Endometrium (tissue), 2 donors: ENCODE results near the gene RPN1.

Experiments used
- FAIRE-seq: peaks from 2 replicates; lab custom pipeline; 2012; peaks lifted over from hg19 to GRCh38; lab: Jason Lieb, UNC
- donor health status: control.
- donor health status: control.

Gene RPN1

DNA sequence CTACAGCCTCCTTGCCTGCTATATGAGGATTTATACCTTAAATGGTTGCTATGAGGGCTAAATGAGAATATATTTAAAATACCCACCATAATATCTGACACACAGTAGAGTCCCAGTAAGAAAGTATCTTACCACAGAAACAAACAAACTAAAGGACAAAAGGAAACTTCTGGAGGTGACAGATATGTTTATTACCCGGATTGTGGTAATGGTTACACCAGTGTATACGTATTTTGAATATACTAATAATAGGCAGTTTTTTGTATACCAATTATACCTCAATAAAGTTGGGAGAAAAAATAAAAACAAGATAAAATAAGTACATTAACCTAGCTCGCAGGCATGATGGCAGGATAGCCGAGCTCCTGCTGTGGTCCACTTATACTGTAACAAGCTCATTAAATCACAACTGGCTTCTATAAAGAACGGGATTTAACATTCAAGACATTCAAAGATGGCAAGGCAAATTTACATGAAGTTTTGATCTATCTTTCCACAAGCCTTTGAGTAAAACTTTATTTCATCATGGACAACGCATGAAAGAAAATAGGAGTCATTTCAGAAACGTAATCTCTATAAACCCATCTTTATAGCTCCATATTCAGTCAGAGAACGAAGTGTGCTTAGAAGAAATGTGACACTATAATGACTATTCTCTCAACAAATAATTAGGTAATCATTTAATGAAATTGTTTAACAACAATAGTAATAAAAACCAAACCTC is 1.5 kb downstream of the RPN1 start:
- no peak for FAIRE-seq

DNA sequence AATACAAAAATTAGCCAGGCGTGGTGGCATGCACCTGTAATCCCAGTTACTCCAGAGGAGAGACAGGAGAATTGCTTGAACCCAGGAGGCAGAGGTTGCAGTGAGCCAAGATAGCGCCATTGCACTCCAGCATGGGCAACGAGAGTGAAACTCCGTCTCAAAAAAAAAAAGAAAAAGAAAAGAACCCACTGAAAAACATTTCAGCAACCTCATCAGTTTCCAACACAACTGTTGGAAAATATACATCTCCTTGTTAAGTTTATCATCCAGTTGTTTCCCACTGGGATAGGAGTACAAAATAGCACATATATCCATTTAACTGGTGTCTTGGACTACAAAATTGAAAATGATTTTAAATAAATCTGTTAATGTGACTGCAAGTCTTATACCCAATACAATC is 2.2 kb downstream of the RPN1 start:
- FAIRE-seq: no peak

DNA sequence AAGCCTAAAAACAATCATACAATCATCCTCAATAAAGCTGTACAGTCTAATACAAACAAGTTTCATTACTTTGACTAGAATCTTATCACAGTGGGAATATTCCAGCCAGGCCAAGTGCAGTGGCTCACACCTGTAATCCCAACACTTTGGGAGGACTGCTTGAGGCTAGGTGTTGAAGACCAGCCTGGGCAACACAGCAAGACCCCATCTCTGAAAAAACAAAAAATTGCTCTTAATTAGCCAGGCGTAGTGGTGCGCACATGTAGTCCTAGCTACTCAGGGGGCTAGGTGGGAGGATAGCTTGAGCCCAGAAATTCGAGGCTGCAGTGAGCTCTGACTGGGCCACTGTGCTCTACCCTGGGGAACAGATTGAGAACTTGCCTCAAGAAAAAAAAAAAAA is 3.3 kb downstream of the RPN1 start:
- no peak for FAIRE-seq

DNA sequence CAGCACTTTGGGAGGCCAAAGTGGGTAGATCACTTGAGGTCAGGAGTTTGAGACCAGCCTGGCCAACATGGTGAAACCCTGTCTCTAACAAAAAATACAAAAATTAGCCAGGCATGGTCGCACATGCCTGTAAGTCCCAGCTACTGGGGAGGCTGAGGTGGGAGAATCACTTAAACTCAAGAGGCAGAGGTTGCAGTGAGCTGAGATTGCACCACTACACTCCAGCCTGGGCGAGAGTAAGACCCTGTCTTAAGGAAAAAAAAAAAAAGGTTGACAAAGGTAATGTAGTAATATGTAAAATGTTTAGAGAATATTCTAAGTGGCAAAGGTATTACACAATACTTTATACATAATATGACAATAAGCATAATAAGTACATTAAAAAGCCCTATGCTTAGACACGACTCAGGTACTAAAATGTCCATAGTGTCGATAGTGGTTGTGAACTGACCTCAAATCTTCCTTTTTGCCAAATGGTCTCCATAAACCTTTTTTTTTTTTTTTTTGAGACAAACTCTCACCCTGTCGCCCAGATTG is 16.5 kb downstream of the RPN1 start:
- no peak for FAIRE-seq

DNA sequence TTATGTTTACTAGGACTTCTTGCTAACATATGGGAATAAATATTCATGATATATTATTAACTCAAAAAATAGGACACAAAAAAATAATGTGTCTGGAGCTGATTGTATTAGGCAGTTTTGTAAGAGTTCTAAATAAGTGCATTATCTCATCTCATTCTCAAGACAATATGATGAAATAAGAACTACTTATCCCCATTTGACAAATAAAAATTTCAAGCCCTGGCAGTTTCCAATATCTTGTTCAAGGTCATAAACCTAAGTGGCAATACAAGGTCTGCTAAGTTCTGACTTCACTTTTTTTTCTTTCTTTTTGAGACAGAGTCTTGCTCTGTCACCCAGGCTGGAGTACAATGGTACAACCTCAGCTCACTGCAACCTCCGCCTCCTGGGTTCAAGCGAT is 18.3 kb downstream of the RPN1 start:
- no peak for FAIRE-seq

DNA sequence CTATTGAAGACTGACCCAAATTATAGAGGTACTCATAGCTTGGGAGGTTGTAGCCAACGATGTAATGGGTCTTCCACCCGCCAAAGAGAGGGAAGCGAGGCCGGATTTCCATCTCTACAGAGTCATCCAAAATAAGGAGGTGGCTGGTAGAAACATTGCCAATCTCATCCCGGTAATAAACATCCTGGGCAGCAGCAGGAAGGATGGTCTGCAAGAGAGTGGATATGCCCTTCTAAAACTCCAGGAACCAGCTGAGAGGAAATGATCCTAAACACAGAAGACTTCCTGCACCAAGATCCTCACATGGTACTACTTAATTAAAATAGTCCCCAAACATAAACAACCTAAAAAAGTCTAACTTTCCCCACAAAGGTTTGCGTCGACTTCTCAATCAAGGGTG is 20.7 kb downstream of the RPN1 start:
- FAIRE-seq: no peak

DNA sequence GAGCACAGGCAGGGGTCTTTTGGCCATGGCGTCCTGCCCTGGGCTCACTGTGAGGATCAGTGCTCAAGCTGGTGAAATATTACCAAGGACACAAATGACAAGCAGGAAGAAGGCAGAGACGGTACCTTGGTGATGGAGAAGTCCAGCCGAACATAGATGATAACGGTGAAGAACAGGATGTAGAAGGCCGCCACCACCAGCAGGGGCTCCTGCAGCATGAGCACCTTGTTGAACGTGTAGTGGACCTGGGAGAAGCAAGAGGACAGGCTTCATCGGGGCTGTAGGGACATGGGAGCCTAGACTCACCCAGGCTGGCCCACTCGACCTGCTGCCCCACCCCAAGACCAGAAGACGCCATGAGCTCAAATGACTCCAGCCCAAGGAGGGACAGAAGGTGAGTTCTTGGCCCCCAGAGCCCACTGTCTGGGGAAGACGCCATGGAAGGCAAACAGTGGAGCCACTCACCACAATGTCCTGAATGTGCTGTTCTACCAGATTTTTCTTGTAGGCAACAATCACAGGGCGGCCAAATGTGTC is 25.1 kb downstream of the RPN1 start:
- FAIRE-seq: no peak

DNA sequence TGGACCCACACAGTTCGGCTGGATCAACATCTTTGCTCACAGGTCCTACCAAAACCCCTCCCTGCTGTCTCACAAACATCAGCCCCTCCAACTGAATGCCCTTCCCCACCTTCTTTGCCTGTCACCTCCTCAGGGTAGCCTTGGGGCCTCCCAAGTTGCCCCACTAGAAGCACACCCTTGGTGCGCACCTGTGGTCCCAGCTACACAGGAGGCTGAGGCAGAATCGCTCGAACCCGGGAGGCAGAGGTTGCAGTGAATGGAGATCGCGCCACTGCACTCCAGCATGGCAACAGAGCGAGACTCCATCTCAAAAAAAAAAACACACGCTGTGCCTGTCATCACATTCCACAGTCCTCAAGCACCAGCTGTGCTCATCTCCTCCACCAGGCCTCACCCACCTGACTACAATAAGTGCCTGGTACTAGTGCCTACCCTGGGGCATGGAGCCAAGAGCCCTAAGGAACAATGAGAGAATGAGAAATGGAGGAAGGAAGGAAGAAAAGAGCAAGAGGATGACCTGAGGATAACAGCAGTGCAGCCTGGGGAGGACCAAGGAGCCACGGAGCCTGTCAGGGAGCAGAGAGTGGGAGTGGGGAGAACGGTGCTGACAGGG is 26.0 kb downstream of the RPN1 start:
- no peak for FAIRE-seq

DNA sequence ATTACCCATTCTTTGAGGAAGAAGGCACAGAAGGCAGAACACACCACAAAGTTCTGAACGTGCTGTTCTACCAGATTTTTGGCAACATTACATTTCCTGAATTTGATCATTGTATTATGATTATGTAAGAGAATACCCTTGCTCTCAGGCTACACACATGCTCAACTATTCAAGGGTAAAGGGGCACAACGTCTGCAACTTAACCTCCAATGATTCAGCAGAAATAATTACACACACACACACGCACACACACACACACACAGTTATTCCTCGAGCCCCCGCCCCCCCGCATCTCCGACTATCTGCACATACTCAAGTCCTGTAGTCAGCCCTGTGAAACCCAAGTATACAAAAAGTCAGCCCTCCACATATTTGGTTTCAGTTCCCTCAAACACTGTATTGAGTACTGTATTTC is 26.8 kb downstream of the RPN1 start:
- no peak for FAIRE-seq

DNA sequence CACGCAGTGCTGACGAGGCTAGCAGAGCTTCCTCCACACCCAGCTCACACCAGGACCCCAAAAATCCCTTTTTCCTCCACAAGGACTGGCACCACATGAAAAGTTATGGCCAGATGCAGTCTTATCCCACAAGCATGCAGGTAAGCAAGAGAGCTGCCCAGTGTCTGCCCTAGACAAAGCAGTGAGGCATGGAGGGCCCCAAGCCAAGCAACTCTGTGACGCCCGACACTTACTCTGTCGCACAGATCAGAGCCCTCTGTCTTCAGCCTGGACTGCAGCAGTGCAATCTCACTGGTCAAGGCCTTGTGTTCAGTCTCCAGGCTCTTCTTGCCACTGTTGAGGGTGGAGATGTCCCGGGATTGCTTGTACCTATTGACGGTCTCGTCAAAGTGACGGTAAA is 28.7 kb downstream of the RPN1 start:
- FAIRE-seq: no peak

DNA sequence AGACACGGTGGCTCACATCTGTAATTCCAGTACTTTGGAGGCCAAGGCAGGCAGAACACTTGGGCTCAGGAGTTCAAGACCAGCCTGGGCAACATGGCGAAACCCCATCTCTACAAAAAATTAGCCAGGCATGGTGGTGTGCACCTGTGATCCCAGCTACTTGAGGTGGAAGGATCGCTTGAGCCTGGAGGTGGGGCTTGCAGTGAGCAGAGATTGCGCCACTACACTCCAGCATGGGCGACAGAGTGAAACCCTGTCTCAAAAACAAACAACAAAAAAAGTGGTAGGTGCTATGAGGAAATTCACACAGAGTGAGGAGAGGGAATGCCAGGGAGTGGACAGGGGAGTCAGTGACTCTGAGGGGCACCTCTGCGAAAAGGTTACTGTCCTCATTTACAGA is 29.4 kb downstream of the RPN1 start:
- no peak for FAIRE-seq

DNA sequence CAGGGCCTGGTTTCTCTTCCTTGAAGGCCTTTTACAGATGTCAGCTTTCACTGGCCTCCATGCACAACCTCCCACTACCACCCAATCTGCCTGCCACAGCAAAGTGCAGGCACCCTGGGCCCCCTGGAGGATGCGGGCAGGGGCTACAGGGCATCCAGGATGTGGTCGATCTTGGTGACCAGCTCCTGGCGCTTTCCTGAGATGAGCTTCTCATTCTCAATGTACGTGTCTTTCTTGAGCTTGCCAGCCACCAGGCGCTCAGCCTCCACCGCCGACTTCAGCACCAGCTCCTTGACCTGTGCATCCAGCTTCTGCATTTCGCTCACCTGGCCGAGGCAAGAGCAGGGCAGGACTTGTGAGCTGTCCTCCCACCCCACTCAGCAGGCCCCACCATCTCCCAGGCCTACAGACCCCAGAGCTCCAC is 30.3 kb downstream of the RPN1 start:
- no peak for FAIRE-seq

DNA sequence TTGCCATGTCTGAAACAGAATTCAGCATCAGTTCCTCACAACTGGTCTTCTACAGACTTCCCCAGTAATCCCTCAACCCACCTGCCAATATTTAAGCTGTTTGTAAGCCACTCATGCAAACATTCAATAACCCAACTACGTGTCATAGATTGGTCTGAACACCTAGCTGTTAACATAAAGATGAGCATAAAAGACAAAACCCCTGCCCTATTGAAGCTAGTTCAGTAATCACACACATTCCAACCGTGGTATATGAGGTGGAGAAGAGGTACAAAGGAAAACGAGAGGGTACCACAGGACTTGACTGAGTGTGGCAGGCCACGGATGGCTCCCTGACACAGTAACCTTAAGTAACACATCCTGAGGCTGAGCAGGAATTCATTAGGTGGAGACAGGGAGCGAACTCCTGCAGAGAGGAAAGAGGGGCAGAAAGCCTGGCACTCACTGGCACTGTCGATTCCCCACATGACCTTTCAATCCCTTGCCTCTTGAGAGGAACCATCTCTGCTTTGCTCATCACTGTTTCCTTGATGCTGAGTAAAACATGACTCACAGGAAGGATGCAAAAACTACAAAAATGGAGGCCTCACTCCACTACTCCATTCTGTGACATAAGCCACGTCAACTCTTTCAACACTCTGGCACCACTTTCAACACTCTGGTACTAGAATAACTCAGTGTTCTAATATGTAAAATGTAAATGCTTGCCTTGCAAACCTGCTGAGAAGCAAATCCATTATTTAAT is 31.3 kb downstream of the RPN1 start:
- no peak for FAIRE-seq

DNA sequence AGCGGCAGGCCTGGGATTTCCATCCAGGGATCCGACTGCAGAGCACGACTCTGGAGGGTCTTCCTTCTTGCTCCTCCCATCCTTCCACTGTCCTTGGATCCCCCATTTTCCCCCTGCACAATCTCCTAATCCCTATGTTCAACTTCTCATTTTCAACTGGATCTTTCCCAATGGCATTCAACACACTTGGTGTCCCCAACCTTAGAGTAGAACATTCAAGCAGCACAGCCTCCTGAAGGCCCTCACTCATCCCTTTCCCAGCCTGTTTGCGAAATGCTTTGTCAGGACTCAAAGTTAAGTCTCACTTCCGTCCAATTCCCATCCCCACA is 32.3 kb downstream of the RPN1 start:
- no peak for FAIRE-seq

DNA sequence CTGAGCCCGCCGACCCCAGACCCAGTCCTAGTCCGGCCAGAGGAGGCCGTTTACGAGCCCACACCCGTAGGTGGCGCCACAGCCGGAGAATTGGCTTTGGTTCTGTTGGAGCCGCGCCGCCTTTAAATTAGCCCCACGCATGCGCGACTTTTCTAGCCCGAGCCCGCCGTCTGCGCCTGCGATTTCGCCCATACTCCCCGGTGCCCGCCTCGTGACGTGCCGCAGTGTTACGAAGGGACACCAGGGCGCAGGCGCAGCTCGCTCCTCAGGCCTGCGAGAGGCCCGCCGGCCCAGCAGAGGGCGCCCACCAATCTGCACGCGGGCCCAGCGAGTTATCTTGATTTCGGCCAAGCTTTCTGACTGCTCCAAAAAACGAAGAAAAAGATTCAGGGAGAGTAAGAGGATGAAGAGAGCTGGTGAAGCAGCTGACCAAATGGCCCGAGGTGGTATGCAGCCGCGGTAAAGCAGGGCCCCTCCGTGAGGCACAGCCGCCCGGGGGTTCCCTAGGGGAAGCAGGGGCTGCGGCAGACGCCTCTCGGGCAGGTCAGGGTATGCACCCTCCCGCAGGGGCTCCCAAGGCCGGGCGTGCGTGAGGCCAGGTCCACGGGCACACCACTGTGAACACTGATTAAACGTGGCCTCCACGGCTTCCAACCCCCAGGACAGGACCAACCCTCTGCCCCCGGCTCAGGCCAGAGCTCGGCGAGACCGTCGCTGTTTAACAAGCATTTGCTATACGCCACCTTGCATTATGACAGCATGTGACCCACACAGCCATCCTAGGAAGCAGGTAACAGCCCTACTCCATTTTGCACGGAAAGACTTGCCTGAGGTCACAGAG is 32.8 kb downstream of the RPN1 start:
- FAIRE-seq: peak; percentile 94

DNA sequence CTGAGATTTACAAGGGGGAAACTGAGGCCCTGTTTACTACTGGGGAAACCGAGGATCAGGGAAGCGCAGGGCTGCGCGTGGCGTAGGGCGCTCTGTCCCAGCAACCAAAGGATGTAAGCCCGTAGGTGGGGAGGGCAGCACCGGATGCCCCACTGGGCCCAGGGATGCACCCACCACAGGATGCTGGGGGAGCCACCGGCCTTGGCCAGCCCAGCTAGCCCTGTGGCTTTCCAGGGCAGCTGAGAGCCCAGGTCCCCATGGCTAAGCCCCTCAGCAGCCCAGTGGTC is 33.4 kb downstream of the RPN1 start:
- FAIRE-seq: no peak

DNA sequence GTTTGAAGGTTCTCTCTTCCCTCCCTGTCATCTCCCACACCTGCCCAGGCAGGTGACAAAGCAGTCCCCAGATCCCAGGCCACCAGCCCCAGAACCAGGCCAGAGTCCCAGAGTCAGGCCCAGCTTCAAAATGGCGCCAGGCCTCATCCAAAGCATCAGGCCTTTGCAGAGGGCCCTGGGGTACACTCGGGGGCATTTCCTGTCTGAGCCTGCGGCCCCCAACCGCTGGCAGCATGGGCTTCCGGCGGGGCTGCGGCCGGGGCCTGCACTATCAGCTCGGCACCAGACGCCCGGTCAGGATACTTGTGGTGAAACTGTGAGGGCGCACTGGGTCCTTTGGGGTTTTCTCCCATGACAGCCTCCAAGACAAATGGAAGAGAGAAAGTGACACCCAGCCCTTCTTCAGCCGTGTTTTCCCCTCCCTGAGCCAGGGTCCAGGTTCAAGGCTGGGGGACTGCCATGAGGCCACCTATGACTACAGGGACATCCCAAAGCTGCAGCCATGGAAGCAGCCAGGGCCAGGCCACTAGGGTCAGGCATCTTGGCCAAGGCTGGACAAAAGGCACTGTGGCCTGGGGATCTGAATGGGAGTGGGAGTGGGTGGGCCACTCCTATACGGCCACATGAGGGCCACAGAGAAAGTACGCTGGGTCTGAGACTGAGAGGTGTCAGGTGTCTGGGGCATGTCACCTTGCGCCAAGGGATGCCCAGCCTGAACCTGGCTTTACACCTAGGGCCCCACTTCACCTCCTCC is 33.9 kb downstream of the RPN1 start:
- no peak for FAIRE-seq

DNA sequence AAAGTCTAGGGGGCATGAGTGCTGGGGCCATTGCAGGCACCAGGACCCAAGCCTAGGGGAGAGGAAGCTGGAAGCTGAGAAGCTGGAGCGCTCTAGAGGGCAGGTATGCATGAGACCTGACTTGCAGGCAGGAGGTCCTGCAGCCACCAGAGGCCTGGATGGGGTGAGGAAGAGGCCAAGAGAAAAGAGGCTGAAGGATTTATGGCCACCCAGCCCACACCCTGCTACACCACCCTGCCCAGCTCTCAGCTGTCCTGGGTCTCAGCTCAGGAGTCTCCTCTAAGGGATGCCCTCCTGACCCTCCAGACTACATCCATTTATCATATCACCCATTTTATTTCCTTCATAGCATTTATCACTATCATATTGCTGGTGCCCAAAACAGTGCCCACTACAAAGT is 36.5 kb downstream of the RPN1 start:
- no peak for FAIRE-seq

DNA sequence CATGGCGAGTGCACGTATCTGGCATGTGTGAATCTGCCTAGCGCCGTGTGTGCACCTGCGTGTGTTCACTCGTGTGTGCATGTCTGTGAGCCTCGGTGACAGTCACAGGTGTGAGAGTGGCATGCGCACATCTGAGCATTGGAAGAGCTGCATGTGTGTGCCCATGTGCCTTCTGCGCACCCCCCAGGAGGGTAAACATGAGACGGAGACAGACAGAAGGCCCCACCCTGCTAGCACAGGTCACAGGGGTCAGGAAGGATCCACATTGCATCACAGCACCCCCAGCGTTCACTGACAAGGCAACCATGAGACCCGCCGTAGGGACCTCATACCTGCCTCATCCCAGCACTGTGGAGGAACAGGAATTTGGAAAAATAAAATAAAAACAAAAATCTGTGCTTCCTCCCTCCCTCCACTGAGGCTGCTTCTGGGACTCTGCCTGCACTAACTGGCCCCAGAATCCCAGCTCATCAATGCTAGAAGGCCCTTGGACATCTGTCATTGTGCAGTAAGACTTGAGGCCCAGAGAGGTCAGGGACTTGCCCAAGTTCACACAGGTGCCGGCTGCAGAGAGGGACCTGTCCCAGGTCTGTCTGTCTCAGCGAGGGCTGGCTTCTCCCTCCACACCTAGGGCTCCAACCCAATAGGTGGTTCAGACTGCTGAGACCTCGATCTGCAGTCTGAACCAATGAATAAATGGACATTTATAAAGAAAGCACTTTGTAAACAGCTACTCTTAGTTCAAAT is 37.4 kb downstream of the RPN1 start:
- FAIRE-seq: no peak

DNA sequence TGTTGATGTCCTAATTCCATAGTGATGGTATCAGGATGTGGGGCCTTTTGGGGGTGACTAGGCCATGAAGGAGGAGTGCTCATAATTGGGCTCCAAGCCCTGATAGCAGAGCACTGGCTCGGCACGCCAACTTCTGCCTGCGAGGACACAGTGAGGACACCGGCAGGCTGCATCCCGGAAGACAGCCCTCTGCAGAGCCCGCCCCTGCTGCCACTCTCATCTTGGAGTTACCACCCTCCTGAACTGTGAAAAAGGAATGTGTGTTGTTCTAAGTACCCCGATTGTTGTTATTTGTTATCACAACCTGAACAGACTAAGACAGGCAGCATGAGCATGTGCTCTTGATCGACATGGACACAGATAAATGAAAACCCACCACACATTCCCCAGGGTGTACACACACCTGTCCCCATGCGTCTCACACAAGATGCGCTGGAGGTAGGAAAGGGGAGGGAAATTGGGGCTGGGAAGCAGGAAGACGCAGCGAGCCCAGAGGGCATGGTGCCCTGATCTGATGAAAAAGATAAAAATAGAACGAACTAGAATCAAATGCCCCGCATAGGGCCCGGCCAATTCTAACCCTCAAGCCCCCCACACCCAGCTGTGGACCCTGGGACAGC is 40.1 kb downstream of the RPN1 start:
- no peak for FAIRE-seq
